ENCODE measurements around the gene TRIM2.

The TRIM2 gene

GRCh38 chr4:153290134-153290533 lies 85.9 kb downstream of the TRIM2 start:
- no peak for DNase-seq

- no peak for DNase-seq
These were observed 87.3 kb downstream of the TRIM2 start for GRCh38 chr4:153291562-153291961.

- DNase-seq, result no peak
These were observed 88.9 kb downstream of the TRIM2 start for GRCh38 chr4:153292897-153293741.

- no peak for DNase-seq
These were observed 89.5 kb downstream of the TRIM2 start for GRCh38 chr4:153293742-153294057.

- DNase-seq, result no peak
These were observed 90.4 kb downstream of the TRIM2 start for GRCh38 chr4:153294631-153295030.

- DNase-seq, result no peak
These were observed 91.0 kb downstream of the TRIM2 start for GRCh38 chr4:153295131-153295755.

GRCh38 chr4:153296040-153296823 lies 92.0 kb downstream of the TRIM2 start:
- no peak for DNase-seq

GRCh38 chr4:153297116-153297515 lies 92.9 kb downstream of the TRIM2 start:
- DNase-seq, result no peak

GRCh38 chr4:153310793-153311192 lies 106.5 kb downstream of the TRIM2 start:
- no peak for DNase-seq

GRCh38 chr4:153314915-153315314 lies 110.7 kb downstream of the TRIM2 start:
- no peak for DNase-seq

GRCh38 chr4:153318696-153319320 lies 114.6 kb downstream of the TRIM2 start:
- DNase-seq, result peak; percentile 7

- DNase-seq, result no peak
These were observed 118.5 kb downstream of the TRIM2 start for GRCh38 chr4:153322791-153323190.

GRCh38 chr4:153324046-153324445 lies 119.8 kb downstream of the TRIM2 start:
- DNase-seq, result no peak

- DNase-seq, result no peak
These were observed 121.3 kb downstream of the TRIM2 start for GRCh38 chr4:153325558-153325957.

GRCh38 chr4:153326513-153326912 lies 122.3 kb downstream of the TRIM2 start:
- no peak for DNase-seq

- DNase-seq, result no peak
These were observed 123.0 kb downstream of the TRIM2 start for GRCh38 chr4:153327247-153327646.

GRCh38 chr4:153332936-153333335 lies 128.7 kb downstream of the TRIM2 start:
- DNase-seq, result no peak

- no peak for DNase-seq
These were observed 129.6 kb downstream of the TRIM2 start for GRCh38 chr4:153333874-153334273.

GRCh38 chr4:153335665-153336064 lies 131.4 kb downstream of the TRIM2 start:
- no peak for DNase-seq

- DNase-seq, result no peak
These were observed 133.4 kb downstream of the TRIM2 start for GRCh38 chr4:153337686-153338085.

GRCh38 chr4:153341575-153342090 lies 137.4 kb downstream of the TRIM2 start:
- DNase-seq, result no peak

- no peak for DNase-seq
These were observed 138.7 kb downstream of the TRIM2 start for GRCh38 chr4:153342751-153343552.
